ENCODE data around the gene NSFL1C. TPM values are rescaled to one million over a fixed set of nuclear protein-coding genes. Genes with fewer than 3 reads are reported as not detected.
A peak's percentile ranks its signal among the peaks of the same experiment; 100 is the strongest.

The NSFL1C gene
- total RNA-seq, 1 experiment from 2014 or later: 151 TPM

GRCh38 chr20:1505361-1505760 is 38.7 kb upstream of the NSFL1C start:
- DNase-seq: peak; percentile 68 to 82
- no peaks in the 10 kb centered on the region for H3K36me3 ChIP-seq (ENCODE audit: low read depth)
- TF ChIP-seq EZH2 (IDR thresholded peaks at IDR 0.05; ENCODE audit: low read depth) (no peak), CTCF (conservative IDR thresholded peaks at IDR 0.05) (no peak)
- peaks cover 35% of the 10 kb centered on the region for H3K4me1 ChIP-seq (replicated peaks; ENCODE audit: insufficient read depth)
- H3K9me3 ChIP-seq (ENCODE audit: insufficient read depth, low read depth): peaks cover 22% of the 10 kb centered on the region
- H3K27ac ChIP-seq: peak overlapping the region; percentile 73
- H3F3A ChIP-seq (ENCODE audit: insufficient read depth, low read depth): peaks cover 17% of the 10 kb centered on the region
- H3K27me3 ChIP-seq (ENCODE audit: insufficient read depth, low read depth): no peaks in the 10 kb centered on the region
- H3K4me2 ChIP-seq: peak overlapping the region; percentile 41
- intact Hi-C loops (cut with micrococcal nuclease; ENCODE audit: unreplicated experiment): loop anchor here (1.0 to 5.0 kb wide), 3 partner anchors 62 to 229 kb away; no protein-coding TSS in a partner anchor
- H4K20me1 ChIP-seq (ENCODE audit: insufficient read depth): no peaks in the 10 kb centered on the region
- POLR2A ChIA-PET (ENCODE audit: unreplicated experiment): interaction anchor here (0.7 kb wide), 1 partner anchor 169 kb away, joined by 8 read pairs; no protein-coding TSS in a partner anchor
- no peak overlapping the region for H3K4me3 ChIP-seq
- H3K79me2 ChIP-seq (ENCODE audit: low read depth): no peaks in the 10 kb centered on the region
- H3K9me2 ChIP-seq (ENCODE audit: insufficient read depth): no peaks in the 10 kb centered on the region
- BruUV-seq (replicated peaks): no TSS peak
- H2AFZ ChIP-seq: no peak overlapping the region
- CTCF ChIA-PET: interaction anchor here (0.8 to 2.9 kb wide), 4 partner anchors 30 to 297 kb away, joined by 3 to 40 read pairs (median 19); partner anchors contain the start of gene NSFL1C

- intact Hi-C loops (cut with micrococcal nuclease; ENCODE audit: unreplicated experiment): loop anchor here (1.0 to 5.0 kb wide), 6 partner anchors 28 to 273 kb away; no protein-coding TSS in a partner anchor
- no peaks in the 10 kb centered on the region for H4K20me1 ChIP-seq (ENCODE audit: insufficient read depth)
- peaks cover 47% of the 10 kb centered on the region for H3K4me1 ChIP-seq (replicated peaks; ENCODE audit: insufficient read depth)
- POLR2A ChIA-PET (ENCODE audit: unreplicated experiment): interaction anchor here (0.6 to 1.0 kb wide), 3 partner anchors 28 to 215 kb away, joined by 3 to 6 read pairs (median 4); no protein-coding TSS in a partner anchor
- H3K4me2 ChIP-seq: no peak overlapping the region
- peak; percentile 87 for DNase-seq
- BruUV-seq (replicated peaks): no TSS peak
- peak overlapping the region; percentile 73; the same call in 1 of the 2 replicates for H3K27ac ChIP-seq
- no peaks in the 10 kb centered on the region for H3K36me3 ChIP-seq (ENCODE audit: low read depth)
- no peaks in the 10 kb centered on the region for H3K79me2 ChIP-seq (ENCODE audit: low read depth)
- no peaks in the 10 kb centered on the region for H3K27me3 ChIP-seq (ENCODE audit: insufficient read depth, low read depth)
- no peak overlapping the region for H3K4me3 ChIP-seq
- CTCF ChIA-PET: interaction anchor here (0.5 to 2.9 kb wide), 29 partner anchors 14 to 393 kb away, joined by 3 to 40 read pairs (median 4); partner anchors contain the start of gene NSFL1C
- peaks cover 27% of the 10 kb centered on the region for H3K9me3 ChIP-seq (ENCODE audit: insufficient read depth, low read depth)
- no peaks in the 10 kb centered on the region for H3K9me2 ChIP-seq (ENCODE audit: insufficient read depth)
- no peak overlapping the region for H2AFZ ChIP-seq
- TF ChIP-seq EZH2 (IDR thresholded peaks at IDR 0.05; ENCODE audit: low read depth) (no peak), CTCF (conservative IDR thresholded peaks at IDR 0.05) (peak; percentile 96)
- peaks cover 17% of the 10 kb centered on the region for H3F3A ChIP-seq (ENCODE audit: insufficient read depth, low read depth)
Observed at GRCh38 chr20:1503564-1504227, 37.0 kb upstream of the NSFL1C start.

- Histone ChIP-seq H3K27me3 (ENCODE audit: insufficient read depth, low read depth) (no peaks in the 10 kb centered on the region), H3K79me2 (ENCODE audit: low read depth) (no peaks in the 10 kb centered on the region), H3F3A (ENCODE audit: insufficient read depth, low read depth) (peaks cover 7% of the 10 kb centered on the region; the same call in 1 of the 2 replicates), H3K36me3 (ENCODE audit: low read depth) (no peaks in the 10 kb centered on the region), H3K4me2 (no peak overlapping the region), H3K27ac (peak overlapping the region; percentile 51), H2AFZ (no peak overlapping the region), H3K9me3 (ENCODE audit: insufficient read depth, low read depth) (peaks cover 37% of the 10 kb centered on the region), H3K4me3 (no peak overlapping the region), H3K4me1 (replicated peaks; ENCODE audit: insufficient read depth) (peaks cover 36% of the 10 kb centered on the region), H4K20me1 (ENCODE audit: insufficient read depth) (no peaks in the 10 kb centered on the region), H3K9me2 (ENCODE audit: insufficient read depth) (no peaks in the 10 kb centered on the region)
- BruUV-seq (replicated peaks): no TSS peak
- CTCF ChIA-PET: interaction anchor here (1.4 to 1.9 kb wide), 3 partner anchors 22 to 276 kb away, joined by 3 to 11 read pairs (median 5); no protein-coding TSS in a partner anchor
- no peak for DNase-seq
- no peak for TF ChIP-seq CTCF (conservative IDR thresholded peaks at IDR 0.05)
- TF ChIP-seq EZH2 (IDR thresholded peaks at IDR 0.05; ENCODE audit: low read depth): no peak
- POLR2A ChIA-PET (ENCODE audit: unreplicated experiment): interaction anchor here (0.6 to 1.0 kb wide), 4 partner anchors 11 to 1423 kb away, joined by 3 to 6 read pairs (median 3); no protein-coding TSS in a partner anchor
- intact Hi-C loops (cut with micrococcal nuclease; ENCODE audit: unreplicated experiment): loop anchor here (5.0 kb wide), 1 partner anchor 217 kb away; no protein-coding TSS in a partner anchor
Observed at GRCh38 chr20:1500496-1500895, 33.8 kb upstream of the NSFL1C start.
